SU-DHL-6 (cell line): ENCODE data around the gene THSD7A.

Experiments
- CTCF ChIP-seq: fragments of 200-600 bp; sonication (generic); IDR thresholded peaks from one replicate; pipeline ENCODE4 v1.5.1; 2017; ENCODE audit warnings: antibody characterized with exemption, mild to moderate bottlenecking, low read length, moderate library complexity; ENCODE audit not compliant: insufficient read depth, poor library complexity, severe bottlenecking
- EZH2phosphoT487 ChIP-seq: fragments of 200-600 bp; sonication (generic), shearing (Covaris generic); conservative IDR thresholded peaks from 2 replicates; pipeline ENCODE4 v1.6.1; 2018; ENCODE audit warnings: mild to moderate bottlenecking, antibody characterized with exemption, low read length, moderate library complexity, mixed read lengths

- TF ChIP-seq CTCF = no peak
- TF ChIP-seq EZH2phosphoT487 = no peak
Observed at GRCh38 chr7:11714205-11714604, 117.8 kb downstream of the THSD7A start.
